HepG2 (cell line): Measurements from ENCODE around the gene LHFPL6. TPM values are rescaled to one million over a fixed set of nuclear protein-coding genes. Genes with fewer than 3 reads are reported as not detected.

ENCODE experiments used
- ATAC-seq: fragments of 200-7000 bp; cut with Tn5 transposase; 3 replicates; pipeline ENCODE4 v1.9.1; 2020; ENCODE audit warnings: mild to moderate bottlenecking, moderate library complexity
- BruUV-seq: library from RNA; stranded (reverse); fragments of 400-500 nt; replicated peaks from 2 replicates; lab custom pipeline; 2021; lab: Mats Ljungman, UMichigan
- CTCF ChIA-PET: fragments of 300-600 bp; formaldehyde crosslinking; extraction: SDS; loops from one replicate; lab custom pipeline; 2021; ENCODE audit warnings: low total read pairs, inconsistent platforms, low intra/inter-chr PET ratio; lab: Yijun Ruan, JAX
- POLR2A ChIA-PET: fragments of 350-600 bp; sonication (Branson Sonifier 250); formaldehyde crosslinking; loops from one replicate; lab custom pipeline; 2020; ENCODE audit warnings: antibody characterized with exemption, inconsistent platforms; lab: Yijun Ruan, JAX
- DNase-seq: peaks from one replicate; pipeline ENCODE4 v3.0.0-alpha.2; 2015; ENCODE audit warnings: low spot score
- FAIRE-seq: peaks from 3 replicates; lab custom pipeline; 2011; peaks lifted over from hg19 to GRCh38; lab: Jason Lieb, UNC
- H2AFZ ChIP-seq: one replicate; pipeline ENCODE4 v1.6.1; 2011; ENCODE audit warnings: low read length, inconsistent platforms
- H3K27ac ChIP-seq: fragments of 300-600 bp; 3 replicates; pipeline ENCODE4 v1.8.0; 2011; ENCODE audit warnings: mixed run types, mild to moderate bottlenecking, mixed read lengths, low read length, inconsistent platforms; ENCODE audit not compliant: insufficient read depth; ENCODE audit errors: extremely low read length
- H3K27me3 ChIP-seq, 2 experiments: fragments of 200-600 bp in 1 of 2; 2 replicates in 1 of 2; 3 replicates in 1 of 2; pipeline versions ENCODE4 v1.6.0 to v1.8.0; 2011; ENCODE audit warnings: low read length in 2 of 2, mild to moderate bottlenecking in 2 of 2, moderate library complexity in 2 of 2, inconsistent platforms in 1 of 2; ENCODE audit not compliant: insufficient read depth in 2 of 2, control insufficient read depth in 1 of 2
- H3K36me3 ChIP-seq, 2 experiments: fragments of 200-600 bp in 1 of 2; replicated peaks in 1 of 2; 2 replicates in 1 of 2; 3 replicates in 1 of 2; pipeline versions ENCODE4 v1.5.1 to v1.8.0; 2011; ENCODE audit warnings: low read length in 2 of 2, inconsistent platforms in 1 of 2; ENCODE audit not compliant: insufficient read depth in 2 of 2, control insufficient read depth in 1 of 2
- H3K4me1 ChIP-seq: 2 replicates; pipeline ENCODE4 v1.5.1; 2012; ENCODE audit warnings: low read length, inconsistent platforms; ENCODE audit not compliant: insufficient read depth
- H3K4me2 ChIP-seq: 2 replicates; pipeline ENCODE4 v1.6.0; 2011; ENCODE audit warnings: low read depth, low read length, inconsistent platforms
- H3K4me3 ChIP-seq, 3 experiments: fragments of 200-600 bp in 1 of 3; sonication (generic), shearing (Covaris generic) in 1 of 3; replicated peaks in 1 of 3; 2 replicates each; pipeline ENCODE4 v1.5.1; 2011 to 2016; ENCODE audit warnings: low read length in 3 of 3, inconsistent platforms in 2 of 3, low read depth in 2 of 3, mild to moderate bottlenecking in 2 of 3, control low read depth in 1 of 3, mixed read lengths in 1 of 3; ENCODE audit not compliant: insufficient read depth in 1 of 3
- H3K79me2 ChIP-seq: one replicate; pipeline ENCODE4 v1.6.1; 2011; ENCODE audit warnings: low read length, inconsistent platforms; ENCODE audit not compliant: insufficient read depth
- H3K9ac ChIP-seq: 2 replicates; pipeline ENCODE4 v1.6.0; 2011; ENCODE audit warnings: mild to moderate bottlenecking, low read depth, low read length, inconsistent platforms; ENCODE audit not compliant: insufficient read depth
- H3K9me3 ChIP-seq: 2 replicates; pipeline ENCODE4 v1.5.1; 2012; ENCODE audit warnings: mild to moderate bottlenecking, low read length
- H4K20me1 ChIP-seq: 2 replicates; pipeline ENCODE4 v1.6.0; 2011; ENCODE audit warnings: inconsistent platforms, mild to moderate bottlenecking, low read length, moderate library complexity; ENCODE audit not compliant: insufficient read depth
- ARHGAP35 ChIP-seq: sonication (generic); formaldehyde crosslinking; IDR thresholded peaks from 2 replicates; pipeline ENCODE4 v1.9.0; 2022; ENCODE audit warnings: mild to moderate bottlenecking, inconsistent platforms, moderate library complexity, missing genetic modification reagents, borderline replicate concordance
- BCL3 ChIP-seq: sonication (generic); formaldehyde crosslinking; IDR thresholded peaks from 2 replicates; pipeline ENCODE4 v1.5.1; 2020; ENCODE audit warnings: mild to moderate bottlenecking, missing genetic modification reagents, moderate library complexity
- HNRNPH1 ChIP-seq: fragments of 200-400 bp; formaldehyde crosslinking; optimal IDR thresholded peaks from 2 replicates; pipeline ENCODE3; 2017; ENCODE audit warnings: mild to moderate bottlenecking, low read depth, low read length
- HNRNPK ChIP-seq: fragments of 200-400 bp; formaldehyde crosslinking; IDR thresholded peaks from 2 replicates; pipeline ENCODE4 v1.6.1; 2018; ENCODE audit warnings: low read length, low read depth, moderate library complexity, mild to moderate bottlenecking; ENCODE audit not compliant: poor library complexity, severe bottlenecking
- MZF1 ChIP-seq: sonication (generic); formaldehyde crosslinking; IDR thresholded peaks from 2 replicates; pipeline ENCODE4 v1.8.1; 2023; ENCODE audit warnings: mild to moderate bottlenecking, missing genetic modification reagents, borderline replicate concordance
- NCOA2 ChIP-seq: sonication (generic); formaldehyde crosslinking; IDR thresholded peaks from 2 replicates; pipeline ENCODE4 v1.8.0; 2022; ENCODE audit warnings: inconsistent platforms
- NR2F1 ChIP-seq, 2 experiments: fragments of 450-650 bp in 1 of 2; formaldehyde crosslinking in 1 of 2; IDR thresholded peaks; 2 replicates each; pipeline versions ENCODE4 v1.5.0 to v1.6.1; 2016 to 2020; ENCODE audit warnings: mild to moderate bottlenecking in 1 of 2, missing compliant biosample characterization in 1 of 2, missing genetic modification reagents in 1 of 2, moderate library complexity in 1 of 2
- PHB2 ChIP-seq: fragments of 450-650 bp; IDR thresholded peaks from 2 replicates; pipeline ENCODE4 v1.6.1; 2018; ENCODE audit not compliant: partially characterized antibody
- POLR2G ChIP-seq: fragments of 200-400 bp; formaldehyde crosslinking; IDR thresholded peaks from 2 replicates; pipeline ENCODE4 v1.6.1; 2018; ENCODE audit warnings: mild to moderate bottlenecking, low read depth, low read length, moderate library complexity
- REXO4 ChIP-seq: sonication (generic); formaldehyde crosslinking; IDR thresholded peaks from 2 replicates; pipeline ENCODE4 v1.8.0; 2022; ENCODE audit warnings: missing genetic modification reagents, mild to moderate bottlenecking, borderline replicate concordance
- TAF15 ChIP-seq: fragments of 200-400 bp; formaldehyde crosslinking; IDR thresholded peaks from one replicate; pipeline ENCODE4 v1.6.1; 2018; ENCODE audit warnings: mild to moderate bottlenecking, low read depth, low read length; ENCODE audit not compliant: poor library complexity, severe bottlenecking
- ZMYM2 ChIP-seq: sonication (generic); formaldehyde crosslinking; IDR thresholded peaks from 2 replicates; pipeline ENCODE4 v1.8.0; 2022; ENCODE audit warnings: mild to moderate bottlenecking, missing genetic modification reagents
- ZNF18 ChIP-seq: sonication (generic); formaldehyde crosslinking; IDR thresholded peaks from 2 replicates; pipeline ENCODE4 v1.8.0; 2022; ENCODE audit warnings: mild to moderate bottlenecking, missing genetic modification reagents; ENCODE audit not compliant: insufficient replicate concordance
- ZNF333 ChIP-seq: sonication (generic); formaldehyde crosslinking; IDR thresholded peaks from 2 replicates; pipeline ENCODE4 v1.4.0; 2020; ENCODE audit warnings: mild to moderate bottlenecking, missing genetic modification reagents, borderline replicate concordance
- ZNF878 ChIP-seq: sonication (generic); formaldehyde crosslinking; IDR thresholded peaks from 2 replicates; pipeline ENCODE4 v1.8.1; 2023; ENCODE audit warnings: mild to moderate bottlenecking, missing genetic modification reagents, moderate library complexity
- WGBS: methylation state at CpG from one replicate; pipeline ENCODE4 v1.1.6; 2017; ENCODE audit warnings: low lambda C conversion rate; 5-methylcytosine and 5-hydroxymethylcytosine counted together
- in situ Hi-C: cut with HindIII; loops from 2 replicates; pipeline ENCODE4 v1.10.0; 2017; ENCODE audit warnings: low pct_unique_long_range_greater_than_20kb; ENCODE audit not compliant: extremely low pct_ligation_motif_present
- intact Hi-C: fragments of 100-400 bp; cut with micrococcal nuclease; formaldehyde crosslinking; loops from one replicate; pipeline ENCODE4 v1.10.0; 2022; ENCODE audit not compliant: unreplicated experiment
- polyA plus RNA-seq, 8 experiments: library from polyadenylated mRNA; depleted of rRNA in 3 of 8; stranded (reverse) in 7 of 8; unstranded in 1 of 8; fragments of >200 nt; fragmentation: Illumina TruSeq in 4 of 8; extraction: Trizol in 4 of 8; gene quantifications; 2 replicates each; pipeline versions ENCODE4 v1.2.1 to v1.2.3, GENCODE V29; 2011 to 2016; ENCODE audit warnings: low read depth in 4 of 8, missing spikeins in 1 of 8, mixed read lengths in 1 of 8; ENCODE audit not compliant: insufficient read depth in 1 of 8
- total RNA-seq, 5 experiments: library from RNA; depleted of rRNA; stranded (reverse); fragments of >200 nt; fragmentation: Illumina TruSeq; extraction: Trizol; gene quantifications; 2 replicates each; pipeline ENCODE4 v1.2.3, GENCODE V29; 2016; ENCODE audit warnings: low read depth in 1 of 5
- TF ChIP-seq, protein P1 (sequence below): sonication (generic); formaldehyde crosslinking; IDR thresholded peaks from 2 replicates; pipeline ENCODE4 v1.9.0; 2021; ENCODE audit warnings: missing genetic modification reagents, borderline replicate concordance

LHFPL6 gene
- total and polyA plus RNA-seq, 2 of the 13 experiments (the other 11 are each of a cell fraction or from before 2014, with no cell fraction given) = not detected

DNA sequence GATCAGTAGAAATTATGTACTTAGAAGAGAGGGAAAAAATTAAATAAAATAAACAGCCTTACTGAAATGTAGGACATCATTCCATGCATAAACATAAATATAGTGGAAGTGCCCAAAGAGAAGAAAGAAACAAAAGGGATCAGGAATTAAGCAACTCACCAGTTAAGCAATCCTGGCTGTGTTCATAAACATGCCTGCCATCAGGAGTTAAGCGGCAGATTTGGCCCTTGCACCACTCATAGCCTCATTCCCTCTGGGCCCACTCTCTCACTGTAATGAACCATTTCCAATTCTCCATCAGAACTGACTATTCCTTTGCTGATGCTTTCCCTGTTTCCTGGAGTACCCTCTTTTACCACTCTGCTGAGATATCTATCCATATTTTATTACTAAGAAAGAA is 281.4 kb downstream of the LHFPL6 start (continued):
- TF ChIP-seq BCL3 (no peak), ZMYM2 (CRISPR knock-in tag) (no peak), ZNF333 (CRISPR knock-in tag) (no peak)
- TF ChIP-seq, all 625 proteins: peak for 0

DNA sequence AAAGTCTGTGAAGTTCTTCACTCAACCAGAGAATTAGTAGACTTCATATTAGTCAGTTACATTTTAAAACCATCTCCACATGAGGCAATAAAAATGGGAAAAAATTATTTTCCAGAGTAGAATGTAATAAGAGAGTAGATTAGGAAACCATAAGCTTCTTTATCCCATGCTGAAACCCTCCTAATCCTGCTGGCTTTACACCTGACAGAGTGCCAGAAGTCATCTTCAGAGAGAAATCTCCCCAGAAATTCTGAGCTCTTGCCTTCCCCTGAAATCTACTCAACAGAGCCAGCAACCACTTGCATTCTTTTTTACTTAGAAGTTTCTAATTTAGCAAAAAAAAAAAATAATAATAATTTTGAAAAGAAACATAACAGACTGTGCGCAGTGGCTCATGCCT is 284.8 kb downstream of the LHFPL6 start:
- H3K4me2 ChIP-seq = no peak overlapping the region
- POLR2A ChIA-PET = no interaction called here
- H2AFZ ChIP-seq = no peak overlapping the region
- no TSS peak for BruUV-seq
- no peak overlapping the region for H3K4me3 ChIP-seq
- ATAC-seq = no peak
- H3K9me3 ChIP-seq = no peaks in the 10 kb centered on the region
- WGBS = 54% methylated on average over 1 of the region's 1 CpG
- H3K36me3 ChIP-seq = no peaks in the 10 kb centered on the region
- in situ Hi-C loops = no loop called here
- H3K27me3 ChIP-seq = no peaks in the 10 kb centered on the region
- no peaks in the 10 kb centered on the region for H3K79me2 ChIP-seq
- no peak for FAIRE-seq
- H3K27ac ChIP-seq = no peak overlapping the region
- DNase-seq = no peak
- no peaks in the 10 kb centered on the region for H3K4me1 ChIP-seq
- no peaks in the 10 kb centered on the region for H4K20me1 ChIP-seq
- CTCF ChIA-PET = no interaction called here
- no peak overlapping the region for H3K9ac ChIP-seq
- intact Hi-C loops = no loop called here
- TF ChIP-seq, protein P1, sequence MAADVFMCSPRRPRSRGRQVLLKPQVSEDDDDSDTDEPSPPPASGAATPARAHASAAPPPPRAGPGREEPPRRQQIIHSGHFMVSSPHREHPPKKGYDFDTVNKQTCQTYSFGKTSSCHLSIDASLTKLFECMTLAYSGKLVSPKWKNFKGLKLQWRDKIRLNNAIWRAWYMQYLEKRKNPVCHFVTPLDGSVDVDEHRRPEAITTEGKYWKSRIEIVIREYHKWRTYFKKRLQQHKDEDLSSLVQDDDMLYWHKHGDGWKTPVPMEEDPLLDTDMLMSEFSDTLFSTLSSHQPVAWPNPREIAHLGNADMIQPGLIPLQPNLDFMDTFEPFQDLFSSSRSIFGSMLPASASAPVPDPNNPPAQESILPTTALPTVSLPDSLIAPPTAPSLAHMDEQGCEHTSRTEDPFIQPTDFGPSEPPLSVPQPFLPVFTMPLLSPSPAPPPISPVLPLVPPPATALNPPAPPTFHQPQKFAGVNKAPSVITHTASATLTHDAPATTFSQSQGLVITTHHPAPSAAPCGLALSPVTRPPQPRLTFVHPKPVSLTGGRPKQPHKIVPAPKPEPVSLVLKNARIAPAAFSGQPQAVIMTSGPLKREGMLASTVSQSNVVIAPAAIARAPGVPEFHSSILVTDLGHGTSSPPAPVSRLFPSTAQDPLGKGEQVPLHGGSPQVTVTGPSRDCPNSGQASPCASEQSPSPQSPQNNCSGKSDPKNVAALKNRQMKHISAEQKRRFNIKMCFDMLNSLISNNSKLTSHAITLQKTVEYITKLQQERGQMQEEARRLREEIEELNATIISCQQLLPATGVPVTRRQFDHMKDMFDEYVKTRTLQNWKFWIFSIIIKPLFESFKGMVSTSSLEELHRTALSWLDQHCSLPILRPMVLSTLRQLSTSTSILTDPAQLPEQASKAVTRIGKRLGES (CRISPR knock-in tag) = no peak
- no peak for TF ChIP-seq HNRNPK
- no peak for TF ChIP-seq ZNF878 (CRISPR knock-in tag)
- no peak for TF ChIP-seq NR2F1 (CRISPR knock-in tag; IDR thresholded peaks at IDR 0.05)
- no peak for TF ChIP-seq REXO4 (CRISPR knock-in tag)
- TF ChIP-seq POLR2G = no peak
- TF ChIP-seq NCOA2 = no peak
- TF ChIP-seq PHB2 = no peak
- TF ChIP-seq ZNF18 = no peak
- no peak for TF ChIP-seq HNRNPH1
- TF ChIP-seq TAF15 = no peak
- no peak for TF ChIP-seq MZF1 (CRISPR knock-in tag)
- TF ChIP-seq ARHGAP35 (CRISPR knock-in tag) = no peak
